A549 (cell line): ENCODE results near the gene PDXK. TPM values are rescaled to one million over a fixed set of nuclear protein-coding genes. Genes with fewer than 3 reads are reported as not detected.

Experiments used
- ATAC-seq, 2 experiments: fragments of 200-7000 bp in 1 of 2; fragments of >200 bp in 1 of 2; cut with Nextera tagmentation in 1 of 2; cut with Tn5 transposase in 1 of 2; 3 replicates each; pipeline versions ENCODE4 v1.8.0 to v1.9.1; 2018 to 2020; ENCODE audit warnings: mild to moderate bottlenecking in 1 of 2, moderate library complexity in 1 of 2
- CTCF ChIA-PET: fragments of 300-600 bp; sonication (Branson Sonifier 250); formaldehyde crosslinking; extraction: SDS; loops from one replicate; lab custom pipeline; 2021; ENCODE audit warnings: antibody characterized with exemption, inconsistent platforms; lab: Yijun Ruan, JAX
- POLR2A ChIA-PET: fragments of 350-600 bp; formaldehyde crosslinking; extraction: SDS; loops from one replicate; lab custom pipeline; 2021; ENCODE audit warnings: antibody characterized with exemption, inconsistent platforms; lab: Yijun Ruan, JAX
- DNase-seq, 2 experiments: peaks; one replicate each; pipeline versions ENCODE4 v3.0.0 to v3.0.0-alpha.2; 2011 to 2016; ENCODE audit warnings: low read depth in 1 of 2, low spot score in 1 of 2
- FAIRE-seq: peaks from 2 replicates; lab custom pipeline; 2011; peaks lifted over from hg19 to GRCh38; lab: Jason Lieb, UNC
- H3K27ac ChIP-seq, 2 experiments: fragments of >200 bp; sonication (Bioruptor Twin); formaldehyde crosslinking; 3 replicates each; pipeline ENCODE4 v1.5.1; 2016 to 2017
- H3K4me1 ChIP-seq: fragments of >200 bp; sonication (Bioruptor Twin); formaldehyde crosslinking; 3 replicates; pipeline ENCODE4 v1.6.1; 2016
- H3K4me2 ChIP-seq: fragments of >200 bp; sonication (Bioruptor Twin); formaldehyde crosslinking; 3 replicates; pipeline ENCODE4 v1.6.1; 2016
- H3K4me3 ChIP-seq: fragments of >200 bp; sonication (Bioruptor Twin); formaldehyde crosslinking; 3 replicates; pipeline ENCODE4 v1.5.1; 2016
- H3K9me3 ChIP-seq: fragments of >200 bp; sonication (Bioruptor Twin); formaldehyde crosslinking; 3 replicates; pipeline ENCODE4 v1.6.1; 2016
- BHLHE40 ChIP-seq: IDR thresholded peaks from 2 replicates; pipeline ENCODE4 v1.6.1; 2012; ENCODE audit warnings: low read depth, low read length, inconsistent platforms
- CBX2 ChIP-seq: fragments of 200-600 bp; sonication (generic); IDR thresholded peaks from 2 replicates; pipeline ENCODE4 v1.6.1; 2016; ENCODE audit warnings: low read depth, mild to moderate bottlenecking, borderline replicate concordance
- EHMT2 ChIP-seq: fragments of 200-600 bp; sonication (generic); IDR thresholded peaks from 2 replicates; pipeline ENCODE4 v1.6.1; 2016; ENCODE audit warnings: antibody characterized with exemption, low read depth, mild to moderate bottlenecking, moderate library complexity
- EP300 ChIP-seq, 2 experiments: fragments of >200 bp; sonication (Bioruptor Twin); formaldehyde crosslinking; IDR thresholded peaks; 2 replicates in 1 of 2; 3 replicates in 1 of 2; pipeline ENCODE4 v1.6.1; 2016 to 2017
- FOSB ChIP-seq: fragments of 250-450 bp; sonication (Bioruptor Pico); IDR thresholded peaks from 2 replicates; pipeline ENCODE4 v1.5.0; 2020; ENCODE audit warnings: mild to moderate bottlenecking, moderate library complexity
- FOSL2 ChIP-seq, 2 experiments: fragments of 450-650 bp in 1 of 2; fragments of >200 bp in 1 of 2; sonication (Bioruptor Twin) in 1 of 2; formaldehyde crosslinking; IDR thresholded peaks; 2 replicates each; pipeline versions ENCODE4 v1.5.0 to v1.6.1; 2016 to 2020; ENCODE audit warnings: mild to moderate bottlenecking in 1 of 2, moderate library complexity in 1 of 2
- FOXS1 ChIP-seq: fragments of 250-450 bp; sonication (Bioruptor Pico); IDR thresholded peaks from 2 replicates; pipeline ENCODE4 v1.5.0; 2020; ENCODE audit warnings: mild to moderate bottlenecking, moderate library complexity
- GATA3 ChIP-seq: IDR thresholded peaks from 2 replicates; pipeline ENCODE4 v1.6.1; 2012; ENCODE audit warnings: borderline replicate concordance
- HDAC2 ChIP-seq: fragments of 200-600 bp; sonication (generic); IDR thresholded peaks from 2 replicates; pipeline ENCODE4 v1.6.1; 2016
- JUNB ChIP-seq: fragments of >200 bp; sonication (Bioruptor Twin); formaldehyde crosslinking; IDR thresholded peaks from 2 replicates; pipeline ENCODE4 v1.6.1; 2016
- MYC ChIP-seq: IDR thresholded peaks from 2 replicates; pipeline ENCODE4 v1.6.1; 2012; ENCODE audit warnings: mild to moderate bottlenecking, inconsistent platforms, low read length, improper control_type of control experiment, borderline replicate concordance
- PHF8 ChIP-seq: fragments of 200-600 bp; sonication (generic); IDR thresholded peaks from 2 replicates; pipeline ENCODE4 v1.6.1; 2016; ENCODE audit warnings: low read depth, mild to moderate bottlenecking, antibody characterized with exemption, moderate library complexity, borderline replicate concordance
- RAD21 ChIP-seq, 2 experiments: fragments of >200 bp in 1 of 2; sonication (Bioruptor Twin) in 1 of 2; formaldehyde crosslinking in 1 of 2; IDR thresholded peaks in 1 of 2; conservative IDR thresholded peaks in 1 of 2; 2 replicates in 1 of 2; 3 replicates in 1 of 2; pipeline ENCODE4 v1.6.1; 2012 to 2018; ENCODE audit warnings: inconsistent platforms in 1 of 2
- SREBF2 ChIP-seq: fragments of 450-650 bp; IDR thresholded peaks from 2 replicates; pipeline ENCODE4 v1.6.1; 2014; ENCODE audit warnings: mild to moderate bottlenecking, moderate library complexity
- TFCP2L1 ChIP-seq: fragments of 250-450 bp; sonication (Bioruptor Pico); IDR thresholded peaks from 2 replicates; pipeline ENCODE4 v1.5.0; 2021; ENCODE audit warnings: mild to moderate bottlenecking
- ZC3H11A ChIP-seq: fragments of 450-650 bp; IDR thresholded peaks from 2 replicates; pipeline ENCODE4 v1.6.1; 2014; ENCODE audit warnings: antibody characterized with exemption, mild to moderate bottlenecking
- ZFP36 ChIP-seq: fragments of 450-650 bp; IDR thresholded peaks from 2 replicates; pipeline ENCODE4 v1.6.1; 2014; ENCODE audit warnings: borderline replicate concordance; ENCODE audit not compliant: partially characterized antibody
- WGBS: methylation state at CpG from one replicate; pipeline ENCODE4 v1.1.6; 2017; ENCODE audit errors: missing lambda C conversion rate; 5-methylcytosine and 5-hydroxymethylcytosine counted together
- polyA plus RNA-seq, 4 experiments: library from polyadenylated mRNA; depleted of rRNA in 3 of 4; stranded (reverse); fragments of >200 nt; fragmentation: RNase III in 1 of 4; extraction: RNeasy Plus Mini Kit Qiagen cat#74134 plus additional on column Dnase treatment in 1 of 4; gene quantifications; 2 replicates in 3 of 4; 3 replicates in 1 of 4; pipeline ENCODE4 v1.2.3, GENCODE V29; 2011 to 2017
- TF ChIP-seq, protein P1 (sequence below): IDR thresholded peaks from 2 replicates; pipeline ENCODE4 v1.6.1; 2012
- TF ChIP-seq, protein P2 (sequence below): fragments of 250-450 bp; sonication (Bioruptor Pico); IDR thresholded peaks from 2 replicates; pipeline ENCODE4 v1.5.0; 2021; ENCODE audit warnings: mild to moderate bottlenecking, moderate library complexity, borderline replicate concordance
- TF ChIP-seq, protein P3 (sequence below): IDR thresholded peaks from 2 replicates; pipeline ENCODE4 v1.6.1; 2012; ENCODE audit warnings: low read depth, borderline replicate concordance
- TF ChIP-seq, protein P4 (sequence below): IDR thresholded peaks from 2 replicates; pipeline ENCODE4 v1.6.1; 2012
- TF ChIP-seq, protein P5 (sequence below): fragments of 150-350 bp; IDR thresholded peaks from 2 replicates; pipeline ENCODE4 v1.6.1; 2014; ENCODE audit warnings: low read depth, mild to moderate bottlenecking, low read length

The PDXK gene
- polyA plus RNA-seq, 2 of the 4 experiments (the other 2 are of a cell fraction), result 220 to 292 TPM

DNA sequence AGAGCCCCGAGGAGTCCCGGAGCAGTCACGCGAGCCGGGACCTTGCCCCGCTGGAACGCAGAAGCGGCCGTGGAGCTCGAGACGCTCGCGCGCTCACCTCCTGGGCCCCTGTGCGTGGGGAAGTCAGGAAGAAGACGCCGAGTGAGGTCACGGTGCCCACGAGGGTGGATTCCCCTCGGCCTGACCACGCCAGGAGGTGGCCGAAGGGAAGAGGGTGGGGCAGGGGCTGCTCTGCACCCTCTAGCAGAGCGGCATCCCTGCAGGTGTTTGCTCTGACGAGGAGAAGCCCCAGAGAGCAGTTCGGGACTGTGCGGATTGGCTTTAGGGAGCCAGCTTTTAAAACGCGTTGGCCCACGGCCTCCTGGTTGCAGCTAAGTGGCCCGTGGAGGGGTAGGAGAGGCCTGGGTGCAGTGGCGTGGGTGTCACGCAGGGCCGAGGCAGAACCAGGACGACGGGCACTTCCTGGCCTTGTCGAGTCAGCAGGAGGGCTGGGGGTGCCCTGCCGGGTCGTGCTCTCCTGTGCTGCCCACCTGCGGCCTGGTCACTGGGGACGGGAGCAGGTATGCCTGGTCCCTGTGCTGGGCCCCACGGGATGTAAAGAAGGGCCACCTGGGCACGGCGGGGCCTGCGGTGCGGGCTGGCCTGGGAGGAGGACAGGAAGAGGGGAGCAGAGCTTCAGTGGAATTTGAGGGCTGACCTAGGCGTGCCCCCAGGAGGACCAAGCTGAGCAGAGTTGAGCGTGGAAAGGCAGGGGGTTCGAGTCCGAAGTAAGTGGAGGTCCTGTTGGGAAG is 1.0 kb downstream of the PDXK start:
- Histone ChIP-seq H3K4me2 (peak overlapping the region; percentile 93), H3K27ac (peak overlapping the region; percentile 100), H3K4me3 (peak overlapping the region; percentile 97), H3K9me3 (no peaks in the 10 kb centered on the region), H3K4me1 (peaks cover 57% of the 10 kb centered on the region)
- ChIA-PET POLR2A (interaction anchor here (0.7 to 1.9 kb wide), 2 partner anchors 8 to 47 kb away, joined by 3 to 10 read pairs; no protein-coding TSS in a partner anchor), CTCF (interaction anchor here (1.2 kb wide), 2 partner anchors 8 to 9 kb away, joined by 3 to 5 read pairs; no protein-coding TSS in a partner anchor)
- no peak for TF ChIP-seq BHLHE40
- TF ChIP-seq, protein P1, sequence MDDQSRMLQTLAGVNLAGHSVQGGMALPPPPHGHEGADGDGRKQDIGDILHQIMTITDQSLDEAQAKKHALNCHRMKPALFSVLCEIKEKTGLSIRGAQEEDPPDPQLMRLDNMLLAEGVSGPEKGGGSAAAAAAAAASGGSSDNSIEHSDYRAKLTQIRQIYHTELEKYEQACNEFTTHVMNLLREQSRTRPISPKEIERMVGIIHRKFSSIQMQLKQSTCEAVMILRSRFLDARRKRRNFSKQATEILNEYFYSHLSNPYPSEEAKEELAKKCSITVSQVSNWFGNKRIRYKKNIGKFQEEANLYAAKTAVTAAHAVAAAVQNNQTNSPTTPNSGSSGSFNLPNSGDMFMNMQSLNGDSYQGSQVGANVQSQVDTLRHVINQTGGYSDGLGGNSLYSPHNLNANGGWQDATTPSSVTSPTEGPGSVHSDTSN, result no peak
- TF ChIP-seq FOSB (CRISPR knock-in tag), result no peak
- no peak for TF ChIP-seq EHMT2
- TF ChIP-seq MYC, result no peak
- TF ChIP-seq ZFP36, result no peak
- no peak for TF ChIP-seq ZC3H11A
- TF ChIP-seq PHF8, result no peak
- TF ChIP-seq FOSL2 (IDR thresholded peaks at IDR 0.05), result no peak
- no peak for TF ChIP-seq FOSL2 (CRISPR knock-in tag; IDR thresholded peaks at IDR 0.05)
- TF ChIP-seq, protein P2, sequence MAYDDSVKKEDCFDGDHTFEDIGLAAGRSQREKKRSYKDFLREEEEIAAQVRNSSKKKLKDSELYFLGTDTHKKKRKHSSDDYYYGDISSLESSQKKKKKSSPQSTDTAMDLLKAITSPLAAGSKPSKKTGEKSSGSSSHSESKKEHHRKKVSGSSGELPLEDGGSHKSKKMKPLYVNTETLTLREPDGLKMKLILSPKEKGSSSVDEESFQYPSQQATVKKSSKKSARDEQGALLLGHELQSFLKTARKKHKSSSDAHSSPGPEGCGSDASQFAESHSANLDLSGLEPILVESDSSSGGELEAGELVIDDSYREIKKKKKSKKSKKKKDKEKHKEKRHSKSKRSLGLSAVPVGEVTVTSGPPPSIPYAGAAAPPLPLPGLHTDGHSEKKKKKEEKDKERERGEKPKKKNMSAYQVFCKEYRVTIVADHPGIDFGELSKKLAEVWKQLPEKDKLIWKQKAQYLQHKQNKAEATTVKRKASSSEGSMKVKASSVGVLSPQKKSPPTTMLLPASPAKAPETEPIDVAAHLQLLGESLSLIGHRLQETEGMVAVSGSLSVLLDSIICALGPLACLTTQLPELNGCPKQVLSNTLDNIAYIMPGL (CRISPR knock-in tag), result no peak
- no peak for TF ChIP-seq CBX2
- TF ChIP-seq, protein P3, sequence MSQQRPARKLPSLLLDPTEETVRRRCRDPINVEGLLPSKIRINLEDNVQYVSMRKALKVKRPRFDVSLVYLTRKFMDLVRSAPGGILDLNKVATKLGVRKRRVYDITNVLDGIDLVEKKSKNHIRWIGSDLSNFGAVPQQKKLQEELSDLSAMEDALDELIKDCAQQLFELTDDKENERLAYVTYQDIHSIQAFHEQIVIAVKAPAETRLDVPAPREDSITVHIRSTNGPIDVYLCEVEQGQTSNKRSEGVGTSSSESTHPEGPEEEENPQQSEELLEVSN, result no peak
- no peak for TF ChIP-seq JUNB
- TF ChIP-seq TFCP2L1 (CRISPR knock-in tag), result no peak
- no peak for TF ChIP-seq SREBF2
- no peak for TF ChIP-seq RAD21 (conservative IDR thresholded peaks at IDR 0.05 in 1 of 2, IDR thresholded peaks at IDR 0.05 in 1 of 2)
- no peak for TF ChIP-seq EP300 (IDR thresholded peaks at IDR 0.05)
- no peak for TF ChIP-seq FOXS1 (CRISPR knock-in tag)
- no peak for TF ChIP-seq GATA3
- ATAC-seq (peak in 1 of 2 experiments; percentile 31; a peak in 3 of 6 replicates), DNase-seq (no peak), FAIRE-seq (no peak)
- WGBS, result 3% methylated on average over 13 of the region's 49 CpGs

DNA sequence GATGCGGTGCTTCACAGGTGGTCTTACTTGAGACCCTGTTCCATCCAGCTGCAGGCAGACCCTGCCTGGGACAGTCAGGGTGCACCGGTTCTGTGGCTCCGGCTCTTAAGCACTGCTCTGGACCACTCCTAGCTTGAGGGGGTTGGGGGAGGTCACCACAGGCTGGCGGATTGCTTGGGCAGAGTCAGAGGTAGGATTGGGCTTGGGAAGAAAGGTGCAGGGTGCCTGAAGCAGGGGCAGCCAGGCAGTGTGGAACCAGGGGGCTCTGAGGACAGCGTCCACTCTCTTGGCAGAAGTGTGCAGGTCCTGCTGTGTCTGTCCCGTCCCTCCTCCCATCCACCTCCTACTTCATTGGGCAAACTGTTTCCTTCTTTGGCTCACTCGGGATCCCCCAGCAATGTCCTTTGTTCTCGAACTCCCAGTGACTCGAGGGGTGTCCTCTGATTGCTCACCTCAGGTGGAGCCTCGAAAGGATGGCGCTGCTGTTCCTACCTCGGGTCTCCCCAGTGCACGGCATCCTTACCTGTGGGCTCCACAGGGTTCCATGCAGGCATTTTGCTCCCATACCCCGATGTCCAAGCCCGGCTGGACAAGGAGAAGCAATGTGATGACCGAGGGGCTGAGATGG is 1.7 kb downstream of the PDXK start:
- POLR2A ChIA-PET, result interaction anchor here (1.9 kb wide), 1 partner anchor 8 kb away, joined by 10 read pairs; no protein-coding TSS in a partner anchor
- 2% methylated on average over 10 of the region's 16 CpGs for WGBS
- Histone ChIP-seq H3K4me1 (peaks cover 64% of the 10 kb centered on the region), H3K4me2 (peak overlapping the region; percentile 93), H3K4me3 (peak overlapping the region; percentile 97), H3K9me3 (no peaks in the 10 kb centered on the region), H3K27ac (peak overlapping the region; percentile 100)
- FAIRE-seq, result no peak
- TF ChIP-seq HDAC2, result no peak
- TF ChIP-seq EP300 (IDR thresholded peaks at IDR 0.05), result no peak
- TF ChIP-seq, protein P4, sequence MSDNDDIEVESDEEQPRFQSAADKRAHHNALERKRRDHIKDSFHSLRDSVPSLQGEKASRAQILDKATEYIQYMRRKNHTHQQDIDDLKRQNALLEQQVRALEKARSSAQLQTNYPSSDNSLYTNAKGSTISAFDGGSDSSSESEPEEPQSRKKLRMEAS, result no peak
- TF ChIP-seq, protein P5, sequence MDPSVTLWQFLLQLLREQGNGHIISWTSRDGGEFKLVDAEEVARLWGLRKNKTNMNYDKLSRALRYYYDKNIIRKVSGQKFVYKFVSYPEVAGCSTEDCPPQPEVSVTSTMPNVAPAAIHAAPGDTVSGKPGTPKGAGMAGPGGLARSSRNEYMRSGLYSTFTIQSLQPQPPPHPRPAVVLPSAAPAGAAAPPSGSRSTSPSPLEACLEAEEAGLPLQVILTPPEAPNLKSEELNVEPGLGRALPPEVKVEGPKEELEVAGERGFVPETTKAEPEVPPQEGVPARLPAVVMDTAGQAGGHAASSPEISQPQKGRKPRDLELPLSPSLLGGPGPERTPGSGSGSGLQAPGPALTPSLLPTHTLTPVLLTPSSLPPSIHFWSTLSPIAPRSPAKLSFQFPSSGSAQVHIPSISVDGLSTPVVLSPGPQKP, result no peak
- TF ChIP-seq MYC, result no peak
- peak in 1 of 2 experiments; percentile 9; a peak in 3 of 6 replicates for ATAC-seq
- no peak for DNase-seq
- CTCF ChIA-PET, result interaction anchor here (1.2 to 1.4 kb wide), 3 partner anchors 10 to 20 kb away, joined by 3 to 4 read pairs (median 3); no protein-coding TSS in a partner anchor
